ENCODE measurements around the gene TBPL2.
"Not testable (repeated sequence)": the region's sequence is repeated elsewhere in the genome, so short reads cannot be mapped to it uniquely, and the experiment has no call there.

TBPL2 gene

GRCh38 chr14:55440385-55440784 lies at the start of gene TBPL2:
TBPL2 (minus strand) TSS chr14:55440616; CDS start chr14:55440449, 167 bp downstream.
- DNase-seq = no peak

- DNase-seq = no peak
Observed at GRCh38 chr14:55488204-55488603, 47.8 kb upstream of the TBPL2 start.

GRCh38 chr14:55482936-55483605 lies 42.7 kb upstream of the TBPL2 start:
- DNase-seq = no peak

GRCh38 chr14:55481769-55482168 lies 41.4 kb upstream of the TBPL2 start:
- no peak for DNase-seq

- no peak for DNase-seq
Observed at GRCh38 chr14:55477680-55478079, 37.3 kb upstream of the TBPL2 start.

GRCh38 chr14:55476448-55476847 lies 36.0 kb upstream of the TBPL2 start:
- DNase-seq = not testable (repeated sequence)

GRCh38 chr14:55473786-55474185 lies 33.4 kb upstream of the TBPL2 start:
- no peak for DNase-seq

- DNase-seq = no peak
Observed at GRCh38 chr14:55470025-55470424, 29.6 kb upstream of the TBPL2 start.

GRCh38 chr14:55467307-55467706 lies 26.9 kb upstream of the TBPL2 start:
- no peak for DNase-seq

GRCh38 chr14:55458800-55459515 lies 18.5 kb upstream of the TBPL2 start:
- DNase-seq = no peak

- no peak for DNase-seq
Observed at GRCh38 chr14:55457496-55457895, 17.1 kb upstream of the TBPL2 start.

GRCh38 chr14:55456411-55456810 lies 16.0 kb upstream of the TBPL2 start:
- DNase-seq = not testable (repeated sequence)

- peak; percentile 93 for DNase-seq
Observed at GRCh38 chr14:55454264-55455002, 14.0 kb upstream of the TBPL2 start.

GRCh38 chr14:55451950-55452349 lies 11.5 kb upstream of the TBPL2 start:
- DNase-seq = no peak

GRCh38 chr14:55451398-55451797 lies 11.0 kb upstream of the TBPL2 start:
- no peak for DNase-seq

GRCh38 chr14:55450987-55451386 lies 10.6 kb upstream of the TBPL2 start:
- DNase-seq = no peak

GRCh38 chr14:55450539-55450938 lies 10.1 kb upstream of the TBPL2 start:
- no peak for DNase-seq

GRCh38 chr14:55450124-55450523 lies 9.7 kb upstream of the TBPL2 start:
- DNase-seq = no peak

GRCh38 chr14:55449116-55449515 lies 8.7 kb upstream of the TBPL2 start:
- DNase-seq = no peak

GRCh38 chr14:55448141-55448614 lies 7.8 kb upstream of the TBPL2 start:
- DNase-seq = no peak

GRCh38 chr14:55446833-55447232 lies 6.4 kb upstream of the TBPL2 start:
- DNase-seq = no peak

GRCh38 chr14:55446127-55446736 lies 5.8 kb upstream of the TBPL2 start:
- DNase-seq = peak; percentile 71

- DNase-seq = no peak
Observed at GRCh38 chr14:55441286-55441685, 870 bp upstream of the TBPL2 start.

Measured in NCI-H2227 treated with DMSO at 0.1 percent for 48 hours (cell line).